ENCODE results near the gene CCSER1.

GRCh38 chr4:91031761-91032160 is 904.6 kb downstream of the CCSER1 start:
- TF ChIP-seq CTCF (conservative IDR thresholded peaks at IDR 0.05; ENCODE audit: low read length): no peak
- no peak for TF ChIP-seq EZH2phosphoT487 (IDR thresholded peaks at IDR 0.05; ENCODE audit: borderline replicate concordance)

Measured in Loucy (cell line).